ENCODE data around the gene NIM1K.
"Not testable (repeated sequence)": the region's sequence is repeated elsewhere in the genome, so short reads cannot be mapped to it uniquely, and the experiment has no call there.

NIM1K gene

GRCh38 chr5:43191740-43192557, at the start of gene NIM1K:
Gene NIM1K, plus strand, starts transcription at chr5:43192225. Its CDS starts 53,551 bp downstream, at chr5:43245776.
- no peak for DNase-seq (ENCODE audit: low read depth)

- no peak for DNase-seq (ENCODE audit: low read depth)
These were observed 47.0 kb upstream of the NIM1K start for GRCh38 chr5:43145071-43145470.

- no peak for DNase-seq (ENCODE audit: low read depth)
These were observed 45.1 kb upstream of the NIM1K start for GRCh38 chr5:43146958-43147357.

- DNase-seq (ENCODE audit: low read depth): no peak
These were observed 43.6 kb upstream of the NIM1K start for GRCh38 chr5:43148417-43148816.

- DNase-seq (ENCODE audit: low read depth): no peak
These were observed 42.8 kb upstream of the NIM1K start for GRCh38 chr5:43149231-43149630.

- DNase-seq (ENCODE audit: low read depth): no peak
These were observed 42.0 kb upstream of the NIM1K start for GRCh38 chr5:43150075-43150474.

- DNase-seq (ENCODE audit: low read depth): no peak
These were observed 41.3 kb upstream of the NIM1K start for GRCh38 chr5:43150748-43151147.

GRCh38 chr5:43152946-43153345, 39.1 kb upstream of the NIM1K start:
- no peak for DNase-seq (ENCODE audit: low read depth)

GRCh38 chr5:43154469-43154868, 37.6 kb upstream of the NIM1K start:
- no peak for DNase-seq (ENCODE audit: low read depth)

GRCh38 chr5:43155394-43156096, 36.5 kb upstream of the NIM1K start:
- no peak for DNase-seq (ENCODE audit: low read depth)

- no peak for DNase-seq (ENCODE audit: low read depth)
These were observed 35.6 kb upstream of the NIM1K start for GRCh38 chr5:43156388-43156787.

GRCh38 chr5:43157068-43157467, 35.0 kb upstream of the NIM1K start:
- no peak for DNase-seq (ENCODE audit: low read depth)

GRCh38 chr5:43161244-43161643, 30.8 kb upstream of the NIM1K start:
- no peak for DNase-seq (ENCODE audit: low read depth)

GRCh38 chr5:43164801-43165200, 27.2 kb upstream of the NIM1K start:
- not testable (repeated sequence) for DNase-seq (ENCODE audit: low read depth)

- no peak for DNase-seq (ENCODE audit: low read depth)
These were observed 26.7 kb upstream of the NIM1K start for GRCh38 chr5:43165323-43165722.

GRCh38 chr5:43168175-43168574, 23.9 kb upstream of the NIM1K start:
- DNase-seq (ENCODE audit: low read depth): no peak

GRCh38 chr5:43171451-43171850, 20.6 kb upstream of the NIM1K start:
- no peak for DNase-seq (ENCODE audit: low read depth)

GRCh38 chr5:43171926-43172325, 20.1 kb upstream of the NIM1K start:
- no peak for DNase-seq (ENCODE audit: low read depth)

- DNase-seq (ENCODE audit: low read depth): no peak
These were observed 19.2 kb upstream of the NIM1K start for GRCh38 chr5:43172779-43173178.

- no peak for DNase-seq (ENCODE audit: low read depth)
These were observed 17.4 kb upstream of the NIM1K start for GRCh38 chr5:43174586-43174985.

GRCh38 chr5:43179836-43180235, 12.2 kb upstream of the NIM1K start:
- no peak for DNase-seq (ENCODE audit: low read depth)

- DNase-seq (ENCODE audit: low read depth): no peak
These were observed 9.6 kb upstream of the NIM1K start for GRCh38 chr5:43182421-43182820.

GRCh38 chr5:43183101-43183500, 8.9 kb upstream of the NIM1K start:
- not testable (repeated sequence) for DNase-seq (ENCODE audit: low read depth)

All from non-pigmented ciliary epithelial cell (primary cell).